ENCODE results near the gene KCNIP4. TPM values are rescaled to one million over a fixed set of nuclear protein-coding genes. Genes with fewer than 3 reads are reported as not detected.
A peak's percentile ranks its signal among the peaks of the same experiment; 100 is the strongest.

The KCNIP4 gene
- total and polyA plus RNA-seq, 2 experiments from 2014 or later: 0.14 to 0.63 TPM

DNA sequence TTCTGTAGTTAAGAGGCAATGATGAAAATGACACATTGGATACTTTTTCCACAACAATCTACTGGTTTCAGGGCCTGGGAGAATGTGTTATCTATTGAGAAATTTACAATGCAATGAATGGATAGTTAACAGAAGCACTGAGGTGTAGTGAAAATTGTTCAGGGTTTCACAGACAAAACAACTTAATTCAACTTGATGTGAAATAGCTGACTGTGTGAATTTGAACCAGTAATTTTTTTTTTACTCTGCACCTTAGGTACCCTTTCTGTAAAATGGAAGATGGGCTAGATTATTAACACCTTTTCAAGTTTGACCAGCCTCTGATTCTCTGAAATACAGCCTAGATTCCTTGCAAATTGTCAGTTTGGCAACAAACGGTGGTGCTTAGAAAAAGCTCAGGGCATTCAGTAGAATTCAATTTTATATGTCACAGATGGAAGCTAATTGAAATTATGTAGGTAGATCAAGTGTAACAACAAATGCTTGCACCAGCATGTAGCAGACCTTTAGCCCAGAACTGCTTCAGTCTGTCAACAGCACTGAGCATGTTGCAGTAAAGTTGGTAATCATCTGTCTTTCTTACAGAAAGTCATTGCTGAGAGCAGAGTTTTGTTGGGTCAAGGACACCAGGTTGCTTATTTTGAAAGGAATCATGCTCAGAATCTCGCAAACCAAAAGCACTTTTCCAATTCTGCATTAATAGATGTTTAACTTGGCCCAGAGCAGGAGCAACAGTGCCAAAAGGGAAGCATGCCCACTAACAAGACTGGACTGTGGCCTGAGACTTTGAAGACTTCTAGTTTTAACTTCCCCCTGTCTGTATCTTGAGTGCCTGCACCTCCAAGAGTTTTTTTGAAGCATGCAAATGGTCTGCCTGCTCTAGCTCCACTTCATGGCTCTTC, 721.7 kb downstream of the KCNIP4 start (continued):
- TF ChIP-seq, protein P1, sequence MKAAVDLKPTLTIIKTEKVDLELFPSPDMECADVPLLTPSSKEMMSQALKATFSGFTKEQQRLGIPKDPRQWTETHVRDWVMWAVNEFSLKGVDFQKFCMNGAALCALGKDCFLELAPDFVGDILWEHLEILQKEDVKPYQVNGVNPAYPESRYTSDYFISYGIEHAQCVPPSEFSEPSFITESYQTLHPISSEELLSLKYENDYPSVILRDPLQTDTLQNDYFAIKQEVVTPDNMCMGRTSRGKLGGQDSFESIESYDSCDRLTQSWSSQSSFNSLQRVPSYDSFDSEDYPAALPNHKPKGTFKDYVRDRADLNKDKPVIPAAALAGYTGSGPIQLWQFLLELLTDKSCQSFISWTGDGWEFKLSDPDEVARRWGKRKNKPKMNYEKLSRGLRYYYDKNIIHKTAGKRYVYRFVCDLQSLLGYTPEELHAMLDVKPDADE (IDR thresholded peaks at IDR 0.05): no peak
- no peak for TF ChIP-seq ZNF462 (CRISPR knock-in tag; IDR thresholded peaks at IDR 0.05)

- H3K4me1 Mint-ChIP-seq: peaks cover 3% of the 10 kb centered on the region; the same call in 1 of the 3 replicates
- no peak overlapping the region for H3K4me3 Mint-ChIP-seq
- 0 out of 2 replicates have a peak overlapping the region, but pooled peaks have one; percentile 38 for H2AFZ ChIP-seq
- H3K27ac ChIP-seq (ENCODE audit: low read depth): no peak overlapping the region
- H3K4me1 ChIP-seq (ENCODE audit: insufficient read depth): 0 out of 2 replicates have a peak, but pooled peaks cover 6% of the 10 kb centered on the region
- H3K79me2 ChIP-seq (replicated peaks; ENCODE audit: insufficient read depth): no peaks in the 10 kb centered on the region
- no peak overlapping the region for H3K4me3 ChIP-seq
- no peak overlapping the region for H3K27ac Mint-ChIP-seq
- DNase-seq (ENCODE audit: low spot score) (no peak), ATAC-seq (no peak)
- no peaks in the 10 kb centered on the region for H4K20me1 ChIP-seq (replicated peaks; ENCODE audit: insufficient read depth)
- no peaks in the 10 kb centered on the region for H3K36me3 Mint-ChIP-seq (ENCODE audit: low read depth)
- no peaks in the 10 kb centered on the region for H3K27me3 ChIP-seq (ENCODE audit: insufficient read depth)
- H3K27me3 Mint-ChIP-seq (ENCODE audit: insufficient read depth, low read depth, poor library complexity): no peaks in the 10 kb centered on the region
- no peaks in the 10 kb centered on the region for H3F3A ChIP-seq (replicated peaks; ENCODE audit: low read depth)
- no peaks in the 10 kb centered on the region for H3K36me3 ChIP-seq (ENCODE audit: insufficient read depth)
- no peak overlapping the region for H3K4me2 ChIP-seq
- no peaks in the 10 kb centered on the region for H3K9me2 ChIP-seq (ENCODE audit: insufficient read depth)
- no peaks in the 10 kb centered on the region for H3K9me3 Mint-ChIP-seq
- TF ChIP-seq ZNF114 (CRISPR knock-in tag; IDR thresholded peaks at IDR 0.05): no peak
- TF ChIP-seq, protein P1 (IDR thresholded peaks at IDR 0.05): no peak
- TF ChIP-seq, protein P2, sequence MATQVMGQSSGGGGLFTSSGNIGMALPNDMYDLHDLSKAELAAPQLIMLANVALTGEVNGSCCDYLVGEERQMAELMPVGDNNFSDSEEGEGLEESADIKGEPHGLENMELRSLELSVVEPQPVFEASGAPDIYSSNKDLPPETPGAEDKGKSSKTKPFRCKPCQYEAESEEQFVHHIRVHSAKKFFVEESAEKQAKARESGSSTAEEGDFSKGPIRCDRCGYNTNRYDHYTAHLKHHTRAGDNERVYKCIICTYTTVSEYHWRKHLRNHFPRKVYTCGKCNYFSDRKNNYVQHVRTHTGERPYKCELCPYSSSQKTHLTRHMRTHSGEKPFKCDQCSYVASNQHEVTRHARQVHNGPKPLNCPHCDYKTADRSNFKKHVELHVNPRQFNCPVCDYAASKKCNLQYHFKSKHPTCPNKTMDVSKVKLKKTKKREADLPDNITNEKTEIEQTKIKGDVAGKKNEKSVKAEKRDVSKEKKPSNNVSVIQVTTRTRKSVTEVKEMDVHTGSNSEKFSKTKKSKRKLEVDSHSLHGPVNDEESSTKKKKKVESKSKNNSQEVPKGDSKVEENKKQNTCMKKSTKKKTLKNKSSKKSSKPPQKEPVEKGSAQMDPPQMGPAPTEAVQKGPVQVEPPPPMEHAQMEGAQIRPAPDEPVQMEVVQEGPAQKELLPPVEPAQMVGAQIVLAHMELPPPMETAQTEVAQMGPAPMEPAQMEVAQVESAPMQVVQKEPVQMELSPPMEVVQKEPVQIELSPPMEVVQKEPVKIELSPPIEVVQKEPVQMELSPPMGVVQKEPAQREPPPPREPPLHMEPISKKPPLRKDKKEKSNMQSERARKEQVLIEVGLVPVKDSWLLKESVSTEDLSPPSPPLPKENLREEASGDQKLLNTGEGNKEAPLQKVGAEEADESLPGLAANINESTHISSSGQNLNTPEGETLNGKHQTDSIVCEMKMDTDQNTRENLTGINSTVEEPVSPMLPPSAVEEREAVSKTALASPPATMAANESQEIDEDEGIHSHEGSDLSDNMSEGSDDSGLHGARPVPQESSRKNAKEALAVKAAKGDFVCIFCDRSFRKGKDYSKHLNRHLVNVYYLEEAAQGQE (IDR thresholded peaks at IDR 0.05; ENCODE audit: unreplicated experiment): no peak
- no peak for TF ChIP-seq NANOG (IDR thresholded peaks at IDR 0.05; ENCODE audit: borderline replicate concordance)
- TF ChIP-seq CTCF (conservative IDR thresholded peaks at IDR 0.05; ENCODE audit: low read depth in 2 of 2): no peak
- TF ChIP-seq ZNF331 (CRISPR knock-in tag; IDR thresholded peaks at IDR 0.05; ENCODE audit: low read depth): no peak
- no peak for TF ChIP-seq JUNB (IDR thresholded peaks at IDR 0.05; ENCODE audit: unreplicated experiment)
- TF ChIP-seq CREB1 (CRISPR knock-in tag; IDR thresholded peaks at IDR 0.05; ENCODE audit: low read depth): no peak
These were observed 736.7 kb downstream of the KCNIP4 start for GRCh38 chr4:21211846-21212245.
